Measurements from ENCODE around the gene COA8.
A peak's percentile ranks its signal among the peaks of the same experiment; 100 is the strongest.

COA8 gene

DNA sequence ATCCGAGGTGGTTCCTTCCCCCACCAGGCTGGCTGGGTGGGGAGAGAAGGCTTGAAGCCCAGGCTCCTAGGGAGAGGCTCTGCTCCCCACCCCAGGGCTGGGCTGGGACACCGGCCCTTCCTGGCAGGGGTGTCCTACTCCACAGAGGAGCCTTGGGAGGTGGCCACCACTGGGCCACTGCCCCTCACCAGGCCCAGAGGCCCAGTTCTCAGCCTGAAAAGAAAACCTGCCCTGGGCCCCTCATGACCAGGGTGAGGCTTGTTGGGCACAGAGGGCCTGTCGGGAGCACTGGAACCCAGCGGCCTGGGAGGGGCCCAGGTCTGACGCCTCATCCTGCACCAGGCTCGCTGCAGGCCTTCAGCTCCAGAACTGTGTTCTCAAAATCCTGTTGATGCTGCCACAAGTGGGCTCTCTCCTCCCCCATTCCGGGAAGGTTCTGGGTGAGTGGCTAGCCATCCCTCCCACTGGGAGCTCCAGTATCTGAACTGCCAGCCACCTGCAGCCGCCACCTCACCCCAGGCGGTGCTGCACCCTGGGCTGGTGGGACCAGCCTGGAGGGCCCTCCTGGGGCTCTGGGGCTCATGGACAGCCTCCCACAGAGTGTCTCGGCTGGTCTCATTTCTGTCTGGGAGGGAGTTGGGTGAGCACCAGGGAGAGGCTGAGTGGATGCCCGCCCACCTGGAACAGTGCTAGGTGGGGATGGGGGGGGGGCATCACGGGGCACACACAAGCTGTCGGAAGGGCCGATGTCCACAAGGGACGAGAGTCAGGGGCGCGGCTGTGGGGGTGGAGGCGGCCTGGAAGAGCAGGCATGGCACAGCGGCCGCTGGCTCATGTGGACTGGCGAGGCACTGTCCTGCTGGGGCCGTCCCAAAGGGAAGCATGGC, 12.1 kb upstream of the COA8 start:
- DNase-seq: no peak

DNA sequence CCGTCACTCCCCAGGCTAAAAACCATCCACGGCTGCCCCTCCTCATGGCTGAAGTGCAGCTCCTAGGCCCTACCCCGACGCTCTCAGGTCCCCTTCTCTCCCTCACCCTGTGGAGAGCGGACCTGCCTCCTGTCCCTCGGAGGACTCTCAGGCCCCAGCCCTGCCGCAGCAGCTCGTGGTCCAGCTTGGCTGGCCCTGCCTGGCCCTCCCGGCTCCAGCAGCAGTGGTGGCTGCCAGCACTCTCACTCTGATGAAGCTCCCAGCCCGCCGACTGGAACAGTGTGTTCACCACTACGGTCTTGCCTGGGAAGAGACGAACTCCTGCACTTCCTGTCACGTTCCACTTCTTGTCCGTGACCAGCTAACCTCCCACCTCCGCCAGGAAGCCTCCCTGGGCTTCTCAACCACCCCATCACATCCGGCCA, 11.4 kb upstream of the COA8 start:
- DNase-seq: no peak

DNA sequence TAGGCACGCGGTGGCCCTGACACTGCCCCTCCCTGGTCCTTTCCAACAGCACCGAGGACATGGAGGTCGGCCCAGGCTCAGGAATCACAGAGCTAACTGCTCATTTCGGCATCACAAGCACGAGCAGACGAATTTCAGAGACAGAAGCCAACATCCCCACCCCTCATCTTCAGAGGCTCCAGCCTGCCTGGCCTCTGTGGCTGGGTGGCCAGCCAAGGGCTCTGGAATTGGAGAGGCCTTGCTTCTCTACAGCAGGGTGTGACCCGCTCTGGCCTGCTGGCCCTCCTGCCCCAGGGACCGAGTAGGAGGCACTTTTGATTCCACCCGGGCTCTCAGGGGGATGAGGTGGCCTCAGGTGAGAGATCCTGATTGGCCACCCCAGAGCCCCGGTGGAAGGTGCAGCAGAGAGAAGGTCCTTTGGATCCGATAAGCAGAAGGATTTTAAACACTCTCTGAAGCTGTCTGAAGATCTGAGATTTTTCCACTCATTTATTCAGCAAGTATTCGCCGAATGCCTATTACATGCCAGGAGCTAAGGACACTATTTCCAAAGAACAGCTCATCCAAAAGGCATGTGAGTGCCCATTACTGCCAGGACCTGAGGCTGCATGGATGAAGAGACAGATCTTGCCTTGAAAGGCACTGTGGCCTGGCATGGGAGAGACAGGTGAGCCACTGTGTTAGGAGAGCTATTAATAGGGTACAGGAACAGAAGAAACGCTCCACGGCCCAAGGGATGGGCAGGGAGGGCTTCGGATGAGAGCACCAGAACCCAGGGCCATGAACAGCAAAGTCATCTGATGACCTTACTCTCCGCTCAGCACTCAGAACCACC, 10.5 kb upstream of the COA8 start:
- DNase-seq: no peak

DNA sequence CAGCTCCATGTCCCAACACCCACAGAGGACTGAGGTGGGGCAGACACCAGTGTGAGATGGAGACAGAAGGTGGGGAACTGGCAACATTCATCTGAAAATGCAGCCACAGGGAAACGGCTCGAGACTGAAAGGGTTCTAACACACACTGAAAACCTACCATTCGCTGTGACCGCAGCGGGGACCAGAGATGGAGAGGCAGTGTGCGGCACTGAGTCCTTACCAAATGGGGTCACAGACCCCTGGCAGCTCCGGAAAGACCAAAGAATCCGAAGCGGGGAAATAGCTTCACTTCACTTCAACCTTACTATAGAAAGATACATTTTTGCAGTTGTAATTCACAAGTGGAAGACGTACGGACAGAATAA, 9.9 kb upstream of the COA8 start:
- no peak for DNase-seq

DNA sequence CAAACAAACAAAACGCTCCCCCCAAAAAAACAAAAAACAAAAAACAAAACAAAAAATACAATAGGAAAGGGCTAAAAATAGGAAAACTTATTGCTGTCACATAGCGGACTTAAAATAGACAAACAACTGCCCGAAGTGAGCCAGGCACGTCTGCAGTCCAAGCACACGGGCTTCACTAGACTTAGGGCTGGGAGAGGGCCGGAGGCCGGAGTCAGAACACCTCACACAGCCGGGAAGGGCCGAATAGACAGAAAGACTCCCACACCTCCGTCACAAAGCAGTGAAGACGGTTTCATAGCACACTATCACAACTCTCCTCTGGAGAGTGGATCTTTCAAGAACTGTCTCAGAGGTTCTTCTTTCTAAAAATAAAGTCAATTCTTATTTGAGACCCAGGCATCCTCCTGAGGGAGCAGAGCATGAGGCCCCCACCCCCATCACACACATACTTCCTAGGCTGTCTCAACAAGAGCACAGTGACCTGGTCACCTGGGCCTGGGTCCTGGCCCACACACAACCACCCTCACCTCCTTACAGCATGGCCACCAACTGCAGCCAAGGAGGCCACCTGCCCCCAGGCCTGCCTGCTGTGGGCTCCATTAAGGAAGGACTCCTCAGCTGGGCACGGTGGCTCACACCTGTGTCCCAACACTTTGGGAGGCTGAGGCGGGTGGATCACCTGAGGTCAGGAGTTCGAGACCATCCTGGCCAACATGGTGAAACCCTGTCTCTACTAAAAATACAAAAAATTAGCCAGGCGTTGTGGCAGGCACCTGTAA, 7.0 kb upstream of the COA8 start:
- DNase-seq: no peak

DNA sequence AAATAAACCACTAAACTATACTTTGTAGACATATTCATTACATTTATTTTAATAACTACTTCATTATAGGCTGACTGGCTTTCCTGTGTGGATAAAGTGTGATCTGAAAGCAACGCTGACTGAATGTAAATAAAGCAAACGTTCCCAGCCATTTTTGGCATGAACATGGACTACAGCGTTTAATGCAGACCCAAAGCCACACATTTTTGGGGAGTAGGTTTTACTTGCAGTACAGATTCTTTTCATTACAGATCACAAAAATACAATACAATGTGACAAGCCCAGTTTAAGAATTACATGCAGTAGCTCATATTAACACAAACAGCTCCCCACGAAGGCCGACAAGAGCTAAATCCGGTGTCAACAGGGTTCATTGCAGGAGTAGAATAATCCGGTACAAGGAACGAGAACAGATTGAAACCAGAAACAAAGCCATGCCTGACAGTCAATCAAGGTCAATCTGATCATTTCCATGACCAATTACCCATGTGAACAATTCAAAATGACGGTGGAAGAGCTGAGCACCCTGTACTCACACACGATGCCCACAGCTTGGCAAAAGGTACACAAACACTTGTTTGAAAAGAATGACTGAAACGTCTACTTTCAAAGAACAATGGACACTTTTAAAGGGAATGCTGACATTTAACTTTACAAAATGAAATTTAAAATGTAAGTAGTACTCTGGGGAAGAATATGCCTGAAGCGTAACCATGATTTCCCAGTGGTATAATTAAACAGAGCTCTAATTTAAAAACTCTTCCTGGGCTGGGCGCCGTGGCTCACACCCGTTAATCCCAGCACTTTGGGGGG, 5.6 kb upstream of the COA8 start:
- no peak for DNase-seq

DNA sequence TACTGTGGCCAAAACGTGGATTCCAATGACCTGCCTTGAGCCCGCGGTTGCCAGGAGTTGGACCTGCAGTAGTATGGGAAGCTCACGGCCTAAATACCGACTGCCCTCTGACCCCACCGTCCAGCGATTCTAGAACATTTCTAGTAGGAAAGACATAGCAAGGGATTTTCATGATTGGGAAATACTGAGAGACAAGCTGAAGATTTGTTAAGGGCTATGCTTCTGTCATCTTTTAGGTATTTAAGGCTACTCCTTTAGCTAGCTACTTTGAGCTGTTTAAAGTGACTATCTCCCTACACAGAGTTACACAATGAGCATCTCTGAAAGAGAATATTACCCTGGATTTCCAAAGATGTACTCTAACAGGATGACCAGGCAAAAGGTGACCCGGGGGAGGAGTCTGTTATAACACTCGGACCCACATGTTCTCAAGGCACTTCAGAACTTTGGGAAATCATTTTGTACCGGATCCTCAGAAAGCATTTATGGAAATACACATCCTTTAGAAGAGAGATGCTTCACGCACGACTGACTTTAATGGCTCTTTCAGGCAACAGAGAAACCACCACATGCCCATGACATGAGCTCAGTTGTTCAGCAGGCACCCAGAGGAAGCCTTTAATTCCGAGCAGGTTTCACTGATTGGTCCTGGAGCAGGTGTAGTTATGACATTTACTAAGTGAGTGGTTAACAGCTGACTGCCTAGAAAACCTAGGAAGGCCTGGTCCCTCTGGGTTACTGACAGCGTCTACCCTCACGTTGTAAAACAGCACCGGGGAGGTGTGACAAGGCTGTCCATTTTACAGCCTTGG, 4.5 kb upstream of the COA8 start:
- DNase-seq: no peak

DNA sequence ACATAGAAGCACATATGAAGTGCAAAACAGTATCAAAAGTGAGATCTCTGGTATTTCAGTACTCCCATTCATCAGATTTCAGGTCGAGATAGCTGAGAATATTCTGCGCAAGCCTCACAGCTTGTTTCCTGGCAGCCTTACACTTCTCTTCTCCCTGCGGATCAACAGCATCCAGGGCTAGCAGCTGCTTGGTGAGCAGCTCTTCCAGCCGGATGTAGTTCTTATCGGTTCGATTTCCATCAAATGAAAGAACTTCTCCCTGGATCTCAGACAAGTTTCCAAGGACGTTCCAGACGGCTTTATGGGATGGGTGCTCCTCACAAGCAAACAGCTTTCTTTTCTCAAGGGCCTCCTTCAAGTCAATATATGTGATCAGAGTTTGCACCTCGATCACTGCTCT, 3.0 kb upstream of the COA8 start:
- DNase-seq: no peak

DNA sequence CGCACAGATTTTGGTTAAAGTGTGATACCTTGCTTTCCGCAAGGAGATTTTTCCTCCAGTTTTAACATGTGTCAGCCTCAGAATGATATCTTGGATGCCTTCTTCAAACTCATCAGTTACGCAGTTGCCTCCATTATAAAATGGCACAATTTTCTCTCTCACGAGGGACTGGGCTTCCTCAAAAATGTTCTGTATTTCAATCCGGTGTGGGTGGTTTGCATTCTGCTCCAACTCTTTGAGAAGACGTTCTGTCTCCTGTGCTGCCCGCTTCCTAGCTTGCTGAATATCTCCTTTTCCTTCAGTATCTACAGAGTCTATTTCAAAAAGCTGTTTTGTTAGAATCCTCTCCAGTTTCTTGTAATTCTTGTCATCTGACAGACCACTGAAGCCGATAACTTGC, 2.1 kb upstream of the COA8 start:
- DNase-seq: no peak

DNA sequence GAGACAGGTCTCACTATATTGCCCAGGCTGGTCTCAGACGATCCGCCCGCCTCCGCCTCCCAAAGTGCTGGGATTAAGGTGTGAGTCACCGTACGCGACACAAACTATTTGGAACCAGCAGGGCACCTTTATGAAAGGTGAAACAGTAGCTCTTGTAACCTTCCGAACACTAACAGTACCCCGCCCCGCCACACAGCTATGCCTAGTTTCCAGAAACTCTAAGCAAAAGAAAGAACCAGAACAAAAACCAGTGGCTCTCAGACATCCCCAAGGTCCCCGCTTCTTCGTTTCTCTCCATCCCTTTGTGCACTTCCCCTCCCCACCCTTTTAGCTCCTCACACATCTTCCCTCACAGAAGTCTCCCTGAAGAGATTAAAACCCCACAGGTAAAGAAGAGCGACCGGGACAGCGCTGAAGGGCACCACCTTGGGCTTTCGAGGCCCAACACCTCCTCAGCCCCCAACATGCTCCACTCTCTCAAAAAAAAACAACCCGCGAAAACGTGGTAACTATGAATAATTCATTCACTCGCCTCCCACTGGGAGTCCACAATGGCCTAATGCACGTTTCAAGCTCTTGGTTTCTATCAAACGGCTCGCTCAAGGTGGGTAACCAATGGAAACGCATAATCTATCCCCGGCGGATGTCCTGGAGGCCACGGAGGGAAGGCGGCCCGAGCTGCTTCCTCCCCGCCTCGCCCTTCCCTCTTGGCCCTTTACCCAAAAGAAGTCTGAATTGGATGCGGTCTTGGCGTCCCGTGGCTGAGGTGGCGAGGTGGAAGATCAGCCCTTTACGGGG, 1.2 kb upstream of the COA8 start:
- DNase-seq: peak; percentile 87

DNA sequence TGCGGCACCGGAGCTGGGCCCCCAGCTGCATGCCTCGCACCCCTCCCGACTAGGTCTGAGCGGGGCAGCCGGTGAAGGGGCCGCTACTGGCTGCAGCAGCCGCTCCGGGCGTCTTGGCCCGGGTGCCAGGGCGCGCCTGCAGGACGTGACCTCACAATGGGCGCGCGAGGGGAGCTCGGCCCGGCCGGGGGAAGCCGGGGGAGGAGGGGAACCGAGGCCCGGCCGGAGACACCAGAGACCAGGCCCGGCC, 656 bp upstream of the COA8 start:
- peak; percentile 74 for DNase-seq

DNA sequence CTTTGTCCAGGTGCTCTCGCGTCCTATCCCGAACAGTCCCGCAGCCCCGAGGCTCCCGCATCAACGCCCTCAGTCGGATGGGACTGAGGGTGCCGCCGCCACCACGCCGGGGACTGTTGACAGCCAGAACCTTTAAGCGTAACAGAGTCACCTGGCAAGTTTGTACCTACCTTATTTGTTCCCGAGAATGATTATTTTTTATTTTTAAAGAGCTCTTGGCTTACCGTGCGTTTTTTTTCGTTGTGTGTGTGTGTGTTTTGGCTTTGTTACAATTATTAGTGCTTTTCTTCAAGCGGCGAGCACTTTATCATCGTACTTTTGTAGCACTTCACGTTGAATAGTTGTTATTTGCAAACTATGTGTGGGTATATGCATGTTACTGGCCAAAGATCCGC, 463 bp downstream of the COA8 start:
- no peak for DNase-seq

DNA sequence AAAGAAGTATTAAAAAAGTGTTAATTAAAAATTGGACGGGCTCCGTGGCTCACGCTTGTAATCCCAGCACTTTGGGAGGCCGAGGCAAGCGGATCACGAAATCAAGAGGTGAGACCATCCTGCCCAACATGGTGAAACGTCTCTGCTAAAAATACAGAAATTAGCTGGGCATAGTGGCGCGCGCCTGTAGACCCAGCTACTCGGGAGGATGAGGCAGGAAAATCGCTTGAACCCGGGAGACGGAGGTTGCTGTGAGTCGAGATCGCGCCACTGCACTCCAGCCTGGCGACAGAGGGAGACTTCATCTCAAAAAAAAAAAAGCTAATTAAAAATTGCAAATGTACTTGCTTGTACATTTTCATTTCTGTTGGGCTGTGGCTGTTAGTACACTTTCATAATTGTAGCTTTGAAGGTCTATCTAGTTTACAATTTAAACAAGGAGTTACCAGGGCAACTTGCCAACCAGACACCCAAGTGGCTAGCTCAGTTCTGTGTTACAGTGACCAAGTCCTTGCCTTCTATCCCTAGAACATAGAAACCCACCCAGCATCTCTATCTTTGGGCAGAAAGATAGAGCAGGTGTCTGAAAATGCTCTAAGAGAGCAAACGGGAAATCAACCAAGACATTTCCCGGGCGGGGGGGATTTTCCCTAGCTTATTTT, 1.2 kb downstream of the COA8 start:
- peak; percentile 57 for DNase-seq

DNA sequence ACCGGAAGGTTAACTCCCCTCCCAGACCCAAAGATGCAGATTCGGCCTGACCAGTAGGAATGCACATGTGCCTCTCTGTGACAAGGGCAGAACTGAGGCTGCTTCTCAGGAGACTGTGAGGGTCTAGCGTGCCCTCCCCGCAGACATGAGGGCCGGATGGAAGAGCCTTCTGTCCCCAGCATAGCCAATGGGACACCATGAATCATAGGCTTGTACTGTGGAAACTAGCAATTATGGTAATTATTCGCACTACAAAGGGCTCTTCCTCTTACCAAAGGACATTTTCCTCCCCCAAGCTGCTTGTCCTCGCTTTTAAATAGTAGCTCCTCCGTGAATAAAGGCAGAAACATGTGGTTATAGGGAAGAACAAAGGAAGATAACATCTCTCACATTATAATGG, 6.2 kb downstream of the COA8 start:
- no peak for DNase-seq

DNA sequence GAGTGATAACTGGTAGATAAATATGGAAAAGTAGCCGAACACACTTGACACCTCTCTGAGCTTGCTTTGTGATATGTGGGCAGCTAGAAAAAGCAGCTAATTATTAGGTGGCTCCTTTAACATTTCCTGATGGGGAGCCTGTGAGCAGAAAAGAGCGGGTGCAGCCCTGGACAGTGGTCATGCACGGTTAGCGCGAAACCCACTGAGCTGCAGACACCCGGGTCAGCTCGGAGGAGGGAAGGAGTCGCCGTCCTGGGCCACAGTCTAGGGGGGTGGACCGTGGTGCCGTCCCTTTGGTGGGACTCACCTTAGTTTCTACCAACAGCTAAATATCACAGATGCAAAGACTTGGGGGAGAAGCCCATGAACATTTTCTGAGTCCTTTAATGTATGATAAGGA, 6.6 kb downstream of the COA8 start:
- no peak for DNase-seq

DNA sequence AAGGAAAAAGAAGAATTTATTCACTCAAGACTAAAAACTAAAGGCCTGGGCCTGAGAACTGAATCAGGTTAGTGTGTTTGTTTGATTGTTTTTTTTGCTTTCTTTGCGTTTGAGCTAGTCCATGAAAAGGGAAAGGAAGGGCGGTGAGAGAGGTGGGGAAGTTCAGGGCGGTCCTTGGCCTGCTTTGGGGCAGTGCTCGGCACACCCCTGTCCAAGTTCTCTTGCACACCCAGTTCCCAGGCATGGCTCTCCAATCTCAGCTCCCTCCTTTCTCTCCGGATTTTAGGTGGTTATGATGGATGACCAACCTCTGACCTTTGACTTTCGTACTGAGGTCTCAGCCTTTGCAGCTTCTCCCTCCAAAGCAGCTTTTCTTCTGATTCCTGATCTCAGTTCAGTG, 11.3 kb downstream of the COA8 start:
- no peak for DNase-seq

DNA sequence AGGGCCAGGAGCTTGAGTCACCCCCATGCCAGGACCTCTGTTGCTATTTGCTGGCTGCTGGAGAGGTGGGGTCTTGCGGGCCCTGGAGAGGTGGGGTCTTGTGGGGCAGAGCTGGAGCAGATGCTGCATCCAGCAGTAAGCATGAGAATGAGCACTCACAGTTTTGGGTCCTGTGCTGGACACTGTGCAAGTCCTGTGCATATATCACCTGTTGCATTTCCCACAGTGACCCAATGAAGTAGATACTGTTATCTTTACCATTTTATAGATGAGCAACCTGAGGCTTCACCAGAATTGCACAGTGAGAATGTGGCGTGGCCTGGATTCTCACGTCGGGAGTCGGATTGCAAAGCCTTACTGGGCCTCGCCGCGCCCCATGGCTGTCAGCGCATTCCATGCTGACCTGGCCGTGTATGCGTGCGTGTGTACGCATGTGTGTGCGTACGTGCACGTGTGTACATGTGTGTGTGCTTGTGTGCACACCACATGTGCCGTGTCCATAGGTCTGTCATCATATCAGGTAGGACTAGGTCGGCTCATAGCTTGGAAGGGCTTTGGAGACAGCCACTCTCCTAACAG, 12.0 kb downstream of the COA8 start:
- DNase-seq: no peak

DNA sequence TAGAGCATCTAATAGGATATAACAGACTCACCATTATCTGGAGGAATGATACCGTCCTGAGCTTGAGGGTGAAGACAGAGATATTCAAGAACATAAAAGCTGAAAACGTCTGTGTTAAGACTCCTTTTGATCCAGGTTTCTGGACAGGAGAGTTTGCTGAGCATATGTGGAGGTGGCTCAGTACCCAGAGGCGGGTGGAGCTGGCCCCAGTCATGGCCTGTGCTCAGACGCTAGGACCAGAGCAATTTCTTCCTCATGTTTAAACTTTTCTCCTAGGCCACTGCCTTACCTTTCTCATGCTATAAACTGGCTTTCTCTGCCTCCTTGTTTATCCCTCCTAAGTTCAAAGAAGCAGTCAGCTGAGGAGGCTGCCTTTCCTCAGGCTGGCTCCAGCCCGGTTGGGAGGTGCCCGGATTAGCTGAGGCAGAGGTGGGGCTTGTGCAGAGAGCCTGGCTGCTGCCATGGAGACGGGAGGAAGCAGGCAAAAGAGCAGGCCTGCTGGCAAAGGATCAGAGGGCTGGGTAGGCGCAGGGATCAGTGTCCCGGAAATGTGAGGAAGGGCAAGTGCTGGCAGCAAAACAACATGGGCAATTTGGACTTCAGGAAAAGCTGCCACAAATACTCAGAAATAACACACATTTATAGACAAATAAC, 13.7 kb downstream of the COA8 start:
- no peak for DNase-seq

DNA sequence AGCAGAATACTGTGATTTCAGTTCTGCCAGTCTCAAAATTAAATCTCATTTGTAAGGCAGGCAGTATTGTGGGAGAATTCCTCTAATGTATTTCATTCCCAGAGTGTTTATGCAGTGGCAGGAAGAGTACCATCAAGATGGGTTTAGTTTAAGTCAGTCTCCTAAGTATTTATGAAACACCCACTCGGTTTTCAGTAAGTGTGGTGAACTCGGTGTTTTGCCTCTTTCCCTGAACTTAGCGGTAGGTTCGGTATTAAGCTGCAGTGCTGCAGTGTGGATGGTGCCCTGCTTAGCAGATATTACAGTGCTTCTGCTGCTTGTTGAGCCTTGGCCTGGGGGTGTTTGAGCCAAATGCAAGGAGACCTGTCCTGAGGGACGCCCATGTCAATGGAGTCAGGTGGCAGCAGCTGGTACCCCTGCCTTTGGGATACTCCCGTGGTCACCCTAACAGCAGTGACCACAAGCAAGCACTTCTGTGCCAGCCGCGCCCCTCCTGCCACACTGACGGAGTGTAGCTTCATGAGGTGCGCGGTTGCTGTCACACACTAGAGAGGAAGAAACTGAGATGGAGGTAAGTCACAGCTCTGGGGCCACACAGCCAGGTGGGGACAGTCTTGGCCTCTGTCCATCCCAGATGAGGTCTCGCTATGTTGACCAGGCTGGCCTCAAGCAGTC, 15.8 kb downstream of the COA8 start:
- DNase-seq: no peak

Measured in hematopoietic multipotent progenitor cell treated with erythropoietin and hydrocortisone succinate and interleukin-3 and kit ligand, for 4 days (in vitro differentiated cells).